Measurements from ENCODE around the gene CLTC.

Gene CLTC

DNA sequence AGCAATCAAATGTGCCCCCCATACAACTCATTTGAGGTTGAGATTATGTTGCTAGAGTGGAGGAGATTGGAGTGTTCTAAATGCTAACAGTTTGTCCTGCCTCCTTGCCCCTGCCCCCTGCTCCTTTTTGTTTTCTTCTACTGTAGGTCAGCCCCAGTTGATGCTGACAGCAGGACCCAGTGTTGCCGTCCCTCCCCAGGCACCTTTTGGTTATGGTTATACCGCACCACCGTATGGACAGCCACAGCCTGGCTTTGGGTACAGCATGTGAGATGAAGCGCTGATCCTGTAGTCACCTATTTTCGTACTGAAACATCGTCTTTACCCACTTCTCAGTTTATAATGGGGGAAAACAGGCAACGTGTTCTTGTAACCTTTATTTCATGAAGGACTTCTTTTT, 73.9 kb downstream of the CLTC start:
- no peaks in the 10 kb centered on the region for H3K4me1 ChIP-seq (ENCODE audit: insufficient read depth, poor library complexity, severe bottlenecking)
- ATAC-seq (ENCODE audit: low read depth) (no peak), DNase-seq (ENCODE audit: low spot score) (no peak)
- H3K4me3 ChIP-seq (ENCODE audit: severe bottlenecking) = no peak overlapping the region
- H3K36me3 ChIP-seq (ENCODE audit: low read depth) = peaks cover 99% of the 10 kb centered on the region
- TF ChIP-seq, protein P1, sequence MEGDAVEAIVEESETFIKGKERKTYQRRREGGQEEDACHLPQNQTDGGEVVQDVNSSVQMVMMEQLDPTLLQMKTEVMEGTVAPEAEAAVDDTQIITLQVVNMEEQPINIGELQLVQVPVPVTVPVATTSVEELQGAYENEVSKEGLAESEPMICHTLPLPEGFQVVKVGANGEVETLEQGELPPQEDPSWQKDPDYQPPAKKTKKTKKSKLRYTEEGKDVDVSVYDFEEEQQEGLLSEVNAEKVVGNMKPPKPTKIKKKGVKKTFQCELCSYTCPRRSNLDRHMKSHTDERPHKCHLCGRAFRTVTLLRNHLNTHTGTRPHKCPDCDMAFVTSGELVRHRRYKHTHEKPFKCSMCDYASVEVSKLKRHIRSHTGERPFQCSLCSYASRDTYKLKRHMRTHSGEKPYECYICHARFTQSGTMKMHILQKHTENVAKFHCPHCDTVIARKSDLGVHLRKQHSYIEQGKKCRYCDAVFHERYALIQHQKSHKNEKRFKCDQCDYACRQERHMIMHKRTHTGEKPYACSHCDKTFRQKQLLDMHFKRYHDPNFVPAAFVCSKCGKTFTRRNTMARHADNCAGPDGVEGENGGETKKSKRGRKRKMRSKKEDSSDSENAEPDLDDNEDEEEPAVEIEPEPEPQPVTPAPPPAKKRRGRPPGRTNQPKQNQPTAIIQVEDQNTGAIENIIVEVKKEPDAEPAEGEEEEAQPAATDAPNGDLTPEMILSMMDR (IDR thresholded peaks at IDR 0.05; ENCODE audit: poor library complexity, severe bottlenecking) = no peak
- H3K27me3 ChIP-seq (ENCODE audit: insufficient read depth, poor library complexity, severe bottlenecking) = no peaks in the 10 kb centered on the region
- no peaks in the 10 kb centered on the region for H3K9me3 ChIP-seq (ENCODE audit: severe bottlenecking)
- no peak overlapping the region for H3K27ac ChIP-seq (ENCODE audit: poor library complexity, severe bottlenecking)

DNA sequence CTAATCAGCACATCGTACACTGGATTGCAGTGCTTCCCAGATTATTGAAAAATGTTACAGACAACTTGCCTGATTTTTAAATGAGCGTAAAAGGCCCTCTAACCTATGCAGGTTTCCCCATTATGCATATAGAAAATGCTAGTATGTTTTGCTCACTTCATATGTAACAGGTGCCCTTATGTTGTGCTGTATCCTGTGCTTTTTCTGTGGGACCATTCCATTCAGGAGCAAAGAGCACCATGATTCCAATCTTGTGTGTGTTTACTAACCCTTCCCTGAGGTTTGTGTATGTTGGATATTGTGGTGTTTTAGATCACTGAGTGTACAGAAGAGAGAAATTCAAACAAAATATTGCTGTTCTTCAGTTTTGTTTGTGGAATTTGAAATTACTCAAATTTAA, 74.6 kb downstream of the CLTC start:
- no peaks in the 10 kb centered on the region for H3K27me3 ChIP-seq (ENCODE audit: insufficient read depth, poor library complexity, severe bottlenecking)
- H3K27ac ChIP-seq (ENCODE audit: poor library complexity, severe bottlenecking) = no peak overlapping the region
- H3K4me3 ChIP-seq (ENCODE audit: severe bottlenecking) = no peak overlapping the region
- DNase-seq (ENCODE audit: low spot score) (no peak), ATAC-seq (ENCODE audit: low read depth) (no peak)
- TF ChIP-seq, protein P1 (IDR thresholded peaks at IDR 0.05; ENCODE audit: poor library complexity, severe bottlenecking) = no peak
- no peaks in the 10 kb centered on the region for H3K4me1 ChIP-seq (ENCODE audit: insufficient read depth, poor library complexity, severe bottlenecking)
- H3K36me3 ChIP-seq (ENCODE audit: low read depth) = peaks cover 99% of the 10 kb centered on the region
- no peaks in the 10 kb centered on the region for H3K9me3 ChIP-seq (ENCODE audit: severe bottlenecking)

- H3K27ac ChIP-seq (ENCODE audit: poor library complexity, severe bottlenecking) = no peak overlapping the region
- no peaks in the 10 kb centered on the region for H3K27me3 ChIP-seq (ENCODE audit: insufficient read depth, poor library complexity, severe bottlenecking)
- no peaks in the 10 kb centered on the region for H3K9me3 ChIP-seq (ENCODE audit: severe bottlenecking)
- no peak for DNase-seq (ENCODE audit: low spot score)
- H3K36me3 ChIP-seq (ENCODE audit: low read depth) = peaks cover 99% of the 10 kb centered on the region
- peak; percentile 28; the same call in 2 of the 3 replicates for ATAC-seq (ENCODE audit: low read depth)
- TF ChIP-seq, protein P1 (IDR thresholded peaks at IDR 0.05; ENCODE audit: poor library complexity, severe bottlenecking) = no peak
- no peak overlapping the region for H3K4me3 ChIP-seq (ENCODE audit: severe bottlenecking)
- no peaks in the 10 kb centered on the region for H3K4me1 ChIP-seq (ENCODE audit: insufficient read depth, poor library complexity, severe bottlenecking)
Observed at GRCh38 chr17:59695945-59696681, 76.4 kb downstream of the CLTC start.

DNA sequence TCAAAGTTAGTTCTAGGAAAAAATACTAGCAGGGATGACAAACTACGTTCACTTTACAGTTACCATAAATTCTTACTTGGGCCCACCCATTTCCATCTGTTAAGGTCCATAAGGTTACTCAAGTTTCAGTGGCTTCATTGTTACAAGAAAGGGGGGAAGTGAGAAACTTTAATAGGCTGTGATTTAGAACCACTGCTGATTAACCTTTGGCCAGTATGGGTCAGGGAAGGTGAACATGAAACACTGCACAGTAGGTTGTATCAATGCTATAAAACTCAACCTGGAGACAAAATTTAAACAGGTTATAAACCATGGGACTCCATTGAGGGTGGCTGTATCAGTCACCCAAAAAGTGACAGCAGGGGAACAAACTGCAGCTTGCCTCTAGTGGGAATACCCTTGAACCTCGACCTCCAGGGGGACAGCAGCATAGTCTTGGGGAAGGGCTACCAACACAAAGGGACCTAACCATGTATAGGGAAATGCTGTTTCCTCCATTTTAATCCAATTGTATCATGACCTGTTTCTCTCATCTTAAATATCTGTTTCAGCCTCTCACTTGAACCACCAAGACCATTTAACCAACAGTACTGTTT, 77.1 kb downstream of the CLTC start:
- H3K9me3 ChIP-seq (ENCODE audit: severe bottlenecking) = no peaks in the 10 kb centered on the region
- ATAC-seq (ENCODE audit: low read depth) = no peak
- no peak for DNase-seq (ENCODE audit: low spot score)
- H3K4me1 ChIP-seq (ENCODE audit: insufficient read depth, poor library complexity, severe bottlenecking) = no peaks in the 10 kb centered on the region
- no peaks in the 10 kb centered on the region for H3K27me3 ChIP-seq (ENCODE audit: insufficient read depth, poor library complexity, severe bottlenecking)
- no peak overlapping the region for H3K27ac ChIP-seq (ENCODE audit: poor library complexity, severe bottlenecking)
- H3K4me3 ChIP-seq (ENCODE audit: severe bottlenecking) = no peak overlapping the region
- TF ChIP-seq, protein P1 (IDR thresholded peaks at IDR 0.05; ENCODE audit: poor library complexity, severe bottlenecking) = no peak
- H3K36me3 ChIP-seq (ENCODE audit: low read depth) = peaks cover 99% of the 10 kb centered on the region

- Histone ChIP-seq H3K4me3 (ENCODE audit: severe bottlenecking) (no peak overlapping the region), H3K4me1 (ENCODE audit: insufficient read depth, poor library complexity, severe bottlenecking) (no peaks in the 10 kb centered on the region), H3K36me3 (ENCODE audit: low read depth) (peaks cover 98% of the 10 kb centered on the region), H3K27me3 (ENCODE audit: insufficient read depth, poor library complexity, severe bottlenecking) (no peaks in the 10 kb centered on the region), H3K27ac (ENCODE audit: poor library complexity, severe bottlenecking) (no peak overlapping the region), H3K9me3 (ENCODE audit: severe bottlenecking) (no peaks in the 10 kb centered on the region)
- TF ChIP-seq, protein P1 (IDR thresholded peaks at IDR 0.05; ENCODE audit: poor library complexity, severe bottlenecking) = no peak
- no peak for ATAC-seq (ENCODE audit: low read depth)
- DNase-seq (ENCODE audit: low spot score) = no peak
Observed at GRCh38 chr17:59698143-59698542, 78.4 kb downstream of the CLTC start.
